Measurements from ENCODE around the gene NUP188.

DNA sequence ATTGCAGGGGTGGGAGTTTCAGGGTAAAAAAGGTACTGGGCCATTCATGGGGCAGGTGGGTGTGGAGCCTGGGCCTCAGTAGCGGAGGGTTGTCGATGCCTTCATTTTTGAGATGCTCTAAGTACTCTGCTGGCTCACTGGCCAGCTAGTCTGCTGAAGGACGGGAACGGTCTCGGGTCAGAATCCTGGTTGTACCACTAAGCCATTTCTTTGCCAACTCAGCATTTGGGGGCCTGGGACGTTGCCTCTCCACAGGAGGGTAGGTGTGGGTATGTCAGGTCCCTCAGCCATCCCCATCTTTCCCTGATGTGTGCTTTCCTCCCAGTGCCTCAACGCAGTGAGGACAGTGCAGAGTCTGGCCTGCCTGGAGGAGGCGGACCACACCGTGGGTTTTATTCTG is 55.5 kb downstream of the NUP188 start:
- no peak for TF ChIP-seq POLR2A (IDR thresholded peaks at IDR 0.05)
- TF ChIP-seq CTCF (IDR thresholded peaks at IDR 0.05), result no peak
- TF ChIP-seq EP300 (IDR thresholded peaks at IDR 0.05; ENCODE audit: low read depth), result no peak
- no peak for TF ChIP-seq POLR2AphosphoS5 (IDR thresholded peaks at IDR 0.05)

Measured in transverse colon (tissue), 4 donors.